ENCODE results near the gene TRIM62. TPM values are rescaled to one million over a fixed set of nuclear protein-coding genes. Genes with fewer than 3 reads are reported as not detected.
A peak's percentile ranks its signal among the peaks of the same experiment; 100 is the strongest.
"Not testable (repeated sequence)": the region's sequence is repeated elsewhere in the genome, so short reads cannot be mapped to it uniquely, and the experiment has no call there.

TRIM62 gene
- total RNA-seq, 1 experiment from 2014 or later: 5.3 TPM

DNA sequence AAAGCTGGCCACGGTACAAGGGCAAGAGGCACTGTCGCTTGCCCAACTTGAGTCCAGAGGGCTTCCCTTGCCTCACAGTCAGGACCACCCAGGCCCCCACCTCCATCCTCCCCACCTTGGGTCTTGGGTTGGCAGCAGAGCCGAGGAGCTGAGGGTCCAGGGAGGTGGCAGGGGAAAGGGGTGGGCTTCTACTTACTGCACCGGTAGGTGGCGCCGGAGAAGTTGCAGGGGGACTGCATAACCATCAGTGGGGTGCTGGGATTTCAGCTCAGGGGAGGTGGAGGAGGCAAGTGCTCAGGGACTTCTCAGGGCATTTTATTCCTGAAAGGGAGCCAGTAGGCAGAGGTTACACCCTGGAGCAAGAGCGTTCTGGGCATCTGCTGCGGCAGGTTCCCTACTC, 44.0 kb downstream of the TRIM62 start:
- peak; percentile 24 for DNase-seq (ENCODE audit: low spot score)

DNA sequence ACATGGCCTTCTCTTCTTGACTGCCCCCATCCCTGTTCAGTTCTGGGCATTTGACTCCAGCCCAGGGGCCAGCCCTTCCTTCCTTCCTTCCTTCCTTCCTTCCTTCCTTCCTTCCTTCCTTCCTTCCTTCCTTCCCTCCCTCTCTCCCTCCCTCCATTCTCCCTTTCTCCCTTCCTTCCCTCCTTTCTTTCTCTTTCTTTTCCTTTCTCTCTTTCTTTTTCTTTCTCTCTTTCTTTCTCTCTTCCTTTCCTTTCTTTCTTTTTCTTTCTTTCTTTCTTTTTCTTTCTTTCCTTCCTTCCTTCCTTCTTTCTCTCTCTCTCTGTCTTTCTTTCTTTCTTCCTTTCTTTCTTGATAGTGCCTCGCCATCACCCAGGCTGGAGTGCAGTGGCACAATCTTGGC, 45.8 kb downstream of the TRIM62 start:
- not testable (repeated sequence) for DNase-seq (ENCODE audit: low spot score)

DNA sequence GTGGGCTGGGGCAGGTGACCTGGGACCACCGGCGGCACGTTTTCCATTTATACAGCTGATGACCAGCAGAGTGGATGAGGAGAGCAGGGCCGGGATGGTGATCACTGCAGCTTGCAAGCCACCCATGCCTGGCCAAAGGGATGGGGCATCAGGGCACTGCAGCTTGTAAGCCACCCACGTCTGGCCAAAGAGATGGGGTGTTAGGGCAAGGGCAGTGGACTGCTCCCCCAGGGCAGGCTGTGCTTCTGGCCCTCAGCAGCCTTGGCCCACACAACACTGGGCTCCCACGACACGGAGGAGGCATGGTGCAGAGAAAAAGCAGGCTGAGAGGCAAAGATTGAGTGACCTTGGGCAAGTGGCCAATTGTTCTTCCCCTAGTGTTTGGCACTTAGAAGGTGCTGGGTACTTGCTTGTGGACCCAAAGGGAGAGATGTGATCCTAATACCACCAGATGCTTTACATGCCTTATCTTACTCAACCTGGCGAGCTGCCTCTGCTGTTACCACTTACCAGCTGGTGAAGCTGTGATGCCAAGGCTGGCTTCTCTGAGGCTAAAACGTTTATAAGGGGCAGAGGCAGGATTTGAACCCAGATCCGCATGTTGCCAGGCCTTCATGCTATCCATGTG, 48.3 kb downstream of the TRIM62 start:
- DNase-seq (ENCODE audit: low spot score): no peak

DNA sequence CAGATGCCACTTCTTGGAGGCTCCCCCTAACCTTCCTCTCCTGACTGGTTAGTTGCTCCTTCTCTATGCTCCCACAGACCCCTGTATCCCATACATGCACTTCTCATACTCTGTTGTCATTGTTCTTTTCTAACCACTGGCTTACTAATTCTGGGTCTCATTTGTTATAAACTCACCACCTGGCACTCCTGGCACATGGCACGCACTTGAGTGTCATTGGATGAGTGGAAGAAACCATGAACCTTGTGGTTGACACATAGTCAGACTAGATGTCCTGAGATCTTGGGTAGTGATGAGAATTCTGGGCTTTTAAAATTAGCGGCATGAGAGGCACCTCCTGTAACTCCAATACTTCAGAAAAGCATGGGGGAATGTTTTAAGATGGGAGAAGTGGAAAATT, 49.3 kb downstream of the TRIM62 start:
- no peak for DNase-seq (ENCODE audit: low spot score)

DNA sequence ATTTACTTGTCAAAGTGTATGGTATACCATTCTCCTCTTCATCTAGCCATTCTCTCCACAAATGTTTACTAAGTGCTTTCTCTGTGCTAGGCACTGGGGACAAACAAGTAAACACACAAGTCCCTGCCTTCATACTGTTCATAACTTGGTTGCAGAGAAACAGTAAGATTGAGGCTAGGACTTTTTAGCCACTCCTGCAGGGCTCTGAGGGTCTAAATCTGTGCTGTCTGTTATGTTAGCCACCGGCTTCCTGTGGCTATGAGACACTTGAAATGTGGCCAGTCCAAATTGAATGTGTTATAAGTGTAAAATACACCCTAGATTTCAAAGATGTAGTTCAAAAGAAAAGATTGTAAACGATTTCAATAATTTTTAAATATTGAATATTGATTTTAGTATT, 50.7 kb downstream of the TRIM62 start:
- DNase-seq (ENCODE audit: low spot score): no peak

DNA sequence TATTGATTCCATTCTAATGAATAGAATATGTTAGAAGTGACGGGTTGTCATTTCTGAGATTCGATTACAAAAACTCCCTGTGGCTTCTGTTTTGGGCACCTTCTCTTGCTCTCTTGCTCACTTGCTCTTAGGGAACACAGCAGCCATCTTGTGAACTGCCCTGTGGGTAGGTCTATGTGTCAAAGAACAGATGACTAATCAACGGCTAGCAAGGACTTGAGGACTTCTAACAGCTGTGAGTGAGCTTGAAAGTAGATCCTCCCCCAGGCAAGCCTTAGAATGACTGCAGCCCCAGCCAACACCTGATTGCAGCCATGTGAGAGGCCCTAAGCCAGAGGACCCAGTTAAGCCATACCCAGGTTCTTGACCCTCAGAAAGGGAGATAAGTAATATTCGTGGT, 51.5 kb downstream of the TRIM62 start:
- no peak for DNase-seq (ENCODE audit: low spot score)

DNA sequence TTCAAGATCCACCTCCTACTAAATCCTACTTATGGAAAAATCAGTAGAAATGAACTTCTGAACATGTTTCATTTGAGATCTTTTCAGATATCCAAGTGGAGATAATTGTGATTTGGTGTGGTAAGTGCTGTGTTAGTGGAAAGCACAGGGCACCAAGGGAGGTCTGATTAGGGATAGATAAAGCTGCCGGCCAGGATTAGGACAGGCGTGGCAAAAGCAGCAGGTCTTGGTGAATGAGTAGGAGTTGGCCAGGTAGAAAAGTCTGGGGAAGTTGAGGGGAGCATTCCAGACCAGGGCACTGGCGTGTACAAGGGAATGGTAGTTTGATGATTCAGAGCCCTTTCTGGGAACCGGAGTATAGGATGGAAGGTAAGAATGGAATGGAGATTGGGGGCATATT, 53.1 kb downstream of the TRIM62 start:
- no peak for DNase-seq (ENCODE audit: low spot score)

DNA sequence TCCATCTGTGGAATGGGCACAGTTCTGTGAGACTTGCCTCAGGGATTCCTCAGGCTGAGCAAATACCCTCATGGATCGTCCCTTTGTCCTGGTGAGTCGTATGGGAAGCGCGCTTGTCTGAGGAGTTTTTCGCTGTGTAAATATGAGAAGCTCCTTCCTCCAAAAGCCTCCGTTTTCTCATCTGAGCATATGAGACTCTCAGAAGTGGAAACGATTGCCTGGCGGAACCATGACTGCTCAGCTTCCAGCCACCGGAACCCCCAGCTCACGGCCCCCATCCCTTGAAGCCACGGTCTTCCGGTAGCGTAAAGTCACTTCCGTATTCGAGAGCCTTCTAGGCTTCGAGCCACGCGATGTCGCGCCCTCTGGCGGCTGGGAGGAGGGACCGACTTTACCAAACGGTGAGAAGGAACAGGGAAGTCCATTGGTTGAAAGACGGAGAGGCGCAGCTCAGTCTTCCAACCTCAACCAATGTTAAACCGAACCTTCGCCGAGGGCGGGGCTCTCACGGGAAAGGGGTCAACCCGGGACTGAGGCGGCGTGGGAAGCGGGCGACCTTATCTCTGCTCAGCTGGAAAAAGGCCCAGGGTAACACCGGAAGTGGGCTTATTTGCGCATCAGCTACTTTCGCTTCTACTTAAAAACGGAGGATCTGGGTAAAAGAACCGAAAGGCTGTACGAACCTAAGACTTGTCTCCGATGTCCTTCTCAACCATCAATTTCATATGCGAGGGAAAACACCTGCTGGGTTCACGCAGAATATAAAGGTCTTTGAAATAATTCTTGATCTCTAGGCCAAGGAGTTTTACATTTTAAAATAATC, 54.6 kb downstream of the TRIM62 start:
- DNase-seq (ENCODE audit: low spot score): peak; percentile 98

DNA sequence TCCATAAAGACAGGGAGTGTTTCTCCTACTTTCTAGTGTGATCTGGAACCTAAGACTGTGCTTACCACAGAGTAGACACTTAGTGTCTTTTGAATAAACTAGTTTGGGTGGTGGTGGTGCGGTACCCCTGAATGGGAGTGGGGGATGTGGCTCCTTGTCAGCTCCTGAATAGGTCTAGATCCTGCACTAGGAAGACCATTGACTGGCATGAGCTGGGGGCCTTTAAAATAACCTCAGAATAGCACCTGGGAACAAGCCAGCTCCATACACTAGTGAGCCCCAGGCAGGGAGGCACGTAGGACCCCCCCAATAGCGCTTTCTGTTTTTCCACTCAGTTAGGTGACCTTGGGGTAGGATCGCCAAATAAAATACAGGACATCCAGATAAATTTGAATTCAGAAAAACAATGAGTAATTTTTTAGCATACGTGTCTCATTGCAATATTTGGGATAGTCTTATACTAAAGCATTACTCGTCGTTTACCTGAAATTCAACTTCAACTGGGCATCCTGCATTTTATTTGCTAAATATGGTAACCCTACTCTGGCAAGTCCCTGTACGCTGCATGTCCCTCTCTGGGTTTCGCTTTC, 55.3 kb downstream of the TRIM62 start:
- DNase-seq (ENCODE audit: low spot score): no peak

DNA sequence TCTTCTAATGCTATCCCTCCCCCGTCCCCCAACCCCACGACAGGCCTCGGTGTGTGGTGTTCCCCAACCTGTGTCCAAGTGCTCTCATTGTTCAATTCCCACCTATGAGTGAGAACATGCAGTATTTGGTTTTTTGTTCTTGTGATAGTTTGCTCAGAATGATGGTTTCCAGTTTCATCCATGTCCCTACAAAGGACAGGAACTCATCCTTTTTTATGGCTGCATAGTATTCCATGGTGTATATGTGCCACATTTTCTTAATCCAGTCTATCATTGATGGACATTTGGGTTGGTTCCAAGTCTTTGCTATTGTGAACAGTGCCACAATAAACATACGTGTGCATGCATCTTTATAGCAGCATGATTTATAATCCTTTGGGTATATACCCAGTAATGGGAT, 57.2 kb downstream of the TRIM62 start:
- DNase-seq (ENCODE audit: low spot score): not testable (repeated sequence)

DNA sequence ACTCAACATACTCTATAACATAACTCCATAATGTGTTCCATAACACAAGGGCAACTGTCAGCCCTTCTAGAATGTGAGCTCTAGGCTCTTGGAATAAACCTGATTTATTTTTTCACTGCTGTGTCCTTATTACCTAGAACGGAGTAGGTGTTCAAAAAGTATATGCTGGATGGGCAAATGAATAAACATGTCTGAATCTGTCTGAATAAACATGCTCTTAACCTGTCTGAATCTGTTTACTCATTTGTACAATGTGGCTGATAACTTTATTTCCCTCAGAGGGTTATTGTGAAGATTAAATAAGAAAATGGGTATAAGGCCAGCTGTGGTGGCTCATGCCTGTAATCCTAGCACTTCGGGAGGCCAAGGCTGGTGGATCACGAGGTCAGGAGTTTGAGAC, 58.6 kb downstream of the TRIM62 start:
- no peak for DNase-seq (ENCODE audit: low spot score)

DNA sequence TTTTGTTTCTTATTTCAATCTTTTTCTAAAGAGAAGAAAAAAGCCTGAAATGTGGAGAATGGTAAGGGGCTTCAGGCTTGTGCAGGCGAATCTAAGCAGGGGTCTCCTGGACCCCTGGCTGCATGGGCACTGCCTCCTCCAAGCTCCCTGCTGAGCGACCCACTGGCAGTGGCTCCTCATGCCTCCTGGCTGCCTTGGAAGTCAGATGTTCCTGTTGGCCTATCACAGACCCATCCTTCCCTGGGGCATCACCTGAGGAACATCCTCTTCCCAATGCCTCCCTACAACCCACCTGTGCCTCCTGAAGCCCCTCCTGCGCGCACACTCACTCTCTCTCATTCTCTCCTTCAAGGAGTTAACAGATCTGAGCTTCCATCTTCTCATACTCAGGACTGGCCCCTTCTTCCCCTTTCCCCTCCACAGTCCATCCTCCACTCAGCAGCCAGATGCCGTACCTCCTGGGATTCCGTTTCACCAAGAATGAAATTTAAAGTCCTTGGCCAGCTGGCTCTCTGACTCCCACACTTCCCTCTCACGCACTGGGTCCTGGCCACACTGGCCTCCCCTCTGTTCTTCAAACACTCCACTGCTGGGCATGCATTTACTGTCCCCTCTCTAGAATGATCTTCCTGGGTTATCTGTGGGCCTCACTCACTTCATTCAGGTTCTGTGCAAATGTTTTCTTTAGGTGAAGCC, 59.2 kb downstream of the TRIM62 start:
- no peak for DNase-seq (ENCODE audit: low spot score)

DNA sequence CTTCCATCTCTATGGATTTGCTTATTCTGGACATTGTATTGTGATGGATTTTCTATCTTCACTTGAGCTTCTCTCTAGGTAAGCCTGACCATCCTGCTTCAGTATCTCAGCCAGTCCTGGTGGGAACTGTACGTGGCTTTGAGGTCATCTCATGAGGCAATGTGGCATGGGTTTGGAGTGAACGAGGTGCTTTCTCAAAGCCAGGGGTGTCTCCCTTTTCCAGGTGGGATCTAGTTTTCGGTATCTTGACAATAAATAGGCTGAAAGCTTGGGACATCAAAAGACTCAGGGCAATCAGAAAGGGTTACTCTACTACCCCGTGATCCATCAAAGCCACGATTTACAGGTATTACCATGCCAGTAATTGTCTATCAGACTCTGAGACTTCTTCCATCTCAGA, 60.1 kb downstream of the TRIM62 start:
- no peak for DNase-seq (ENCODE audit: low spot score)

DNA sequence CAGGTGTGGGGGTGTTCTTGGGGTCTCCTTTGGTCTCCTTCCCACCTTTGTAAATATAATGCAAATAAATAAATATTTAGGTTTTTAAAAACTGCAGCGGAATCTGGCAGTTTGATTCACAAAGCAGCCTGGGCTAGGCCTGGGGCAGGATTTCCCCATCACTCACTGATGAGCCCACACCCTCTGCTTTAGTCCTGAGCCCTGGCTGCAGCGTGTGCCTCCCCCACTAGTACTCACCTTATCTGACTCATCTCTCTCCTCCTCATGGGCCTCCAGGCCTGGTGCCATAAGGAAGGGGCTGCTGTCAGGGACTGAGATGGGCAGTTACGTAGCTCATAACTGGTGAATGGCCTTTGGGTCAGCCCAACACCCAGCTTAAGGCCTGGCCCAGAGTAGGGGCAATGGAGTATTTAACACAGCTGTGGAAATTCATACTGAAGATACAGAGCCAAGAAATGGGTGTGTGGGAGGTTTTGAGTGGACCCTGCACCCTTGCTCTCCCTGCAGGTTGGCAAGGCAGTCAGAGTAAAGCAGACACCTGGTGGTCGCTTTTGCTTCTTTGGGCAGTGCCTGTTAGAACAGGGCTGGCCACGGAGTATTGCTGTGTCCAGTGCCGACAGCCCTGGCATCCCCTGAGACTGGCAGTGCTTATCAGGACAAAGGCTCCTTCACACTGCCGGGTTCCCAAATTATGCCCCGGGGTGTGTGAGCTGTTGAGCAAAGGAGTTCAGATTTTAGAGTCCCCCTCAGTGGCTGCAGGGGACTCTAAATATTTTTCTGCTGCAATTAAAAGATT, 61.2 kb downstream of the TRIM62 start:
- no peak for DNase-seq (ENCODE audit: low spot score)

DNA sequence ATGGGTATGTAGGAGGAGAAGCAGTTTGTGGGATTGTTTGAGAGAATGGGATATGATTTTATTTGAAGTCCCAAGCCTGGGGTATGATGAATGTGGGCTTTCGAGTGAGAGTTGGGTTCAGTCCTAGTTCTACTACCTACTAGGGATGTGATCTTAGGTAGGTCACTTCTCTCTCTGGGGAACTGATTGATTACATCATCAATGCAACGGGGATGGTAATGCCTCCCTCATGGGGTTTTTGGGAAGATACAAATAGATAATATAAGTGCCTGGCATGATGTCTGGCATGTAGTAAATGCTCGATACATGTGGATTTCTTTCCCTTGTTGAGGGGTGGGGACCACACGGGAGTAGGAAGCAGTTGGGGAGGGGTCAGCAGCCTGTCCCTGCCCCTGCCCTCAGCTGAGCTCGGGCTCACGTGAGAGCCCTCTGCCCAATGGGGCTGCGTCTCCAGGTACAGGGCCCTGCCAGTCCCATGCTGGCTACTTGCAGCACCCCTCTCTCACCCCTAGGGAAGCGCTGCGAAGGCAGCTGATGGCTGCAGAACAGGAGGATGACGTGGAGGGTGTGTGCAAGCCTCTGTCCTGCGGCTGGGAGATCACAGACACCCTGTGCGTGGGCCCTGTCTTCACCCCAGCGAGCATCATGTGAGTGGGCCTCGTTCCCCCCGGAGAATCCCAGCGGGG, 62.2 kb downstream of the TRIM62 start:
- no peak for DNase-seq (ENCODE audit: low spot score)

DNA sequence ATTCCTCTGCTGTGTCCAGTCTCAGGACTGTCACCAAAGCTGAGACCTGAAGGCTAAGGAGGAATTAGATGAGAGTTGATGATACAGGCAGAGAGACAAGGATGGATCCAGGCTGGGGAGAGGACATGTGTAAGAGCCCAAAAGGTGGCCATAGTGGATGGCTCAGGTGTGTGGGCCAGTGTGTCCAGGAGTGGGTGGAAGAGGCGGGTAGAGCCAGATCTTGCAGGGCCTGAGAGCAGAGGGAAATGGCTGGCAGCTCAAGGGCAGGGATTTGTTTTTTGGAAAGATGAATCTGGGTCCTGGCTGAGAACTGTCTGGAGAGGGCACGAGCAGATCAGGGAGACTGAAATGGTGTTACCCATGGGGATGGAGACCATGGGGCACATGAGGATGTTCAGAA, 62.8 kb downstream of the TRIM62 start:
- no peak for DNase-seq (ENCODE audit: low spot score)

DNA sequence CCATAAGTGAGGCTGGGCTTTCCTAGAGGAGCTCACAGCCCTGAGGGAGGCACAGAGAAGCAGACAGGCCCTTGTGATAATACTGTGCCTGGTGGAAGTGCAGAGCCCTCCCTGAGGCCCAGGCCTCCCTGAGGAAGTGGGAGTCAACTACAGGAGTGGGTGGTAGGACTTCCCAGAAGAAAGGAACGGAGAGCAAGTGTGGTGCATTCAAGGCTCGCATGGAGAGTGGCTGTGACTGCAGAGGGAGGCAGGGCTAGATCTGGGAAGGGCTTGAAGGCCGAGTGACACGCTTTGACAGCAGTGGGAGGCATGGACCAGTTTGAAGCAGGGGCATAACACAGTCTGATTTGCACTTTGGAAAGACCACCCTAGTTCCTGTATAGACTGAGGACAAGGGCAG, 63.6 kb downstream of the TRIM62 start:
- no peak for DNase-seq (ENCODE audit: low spot score)

DNA sequence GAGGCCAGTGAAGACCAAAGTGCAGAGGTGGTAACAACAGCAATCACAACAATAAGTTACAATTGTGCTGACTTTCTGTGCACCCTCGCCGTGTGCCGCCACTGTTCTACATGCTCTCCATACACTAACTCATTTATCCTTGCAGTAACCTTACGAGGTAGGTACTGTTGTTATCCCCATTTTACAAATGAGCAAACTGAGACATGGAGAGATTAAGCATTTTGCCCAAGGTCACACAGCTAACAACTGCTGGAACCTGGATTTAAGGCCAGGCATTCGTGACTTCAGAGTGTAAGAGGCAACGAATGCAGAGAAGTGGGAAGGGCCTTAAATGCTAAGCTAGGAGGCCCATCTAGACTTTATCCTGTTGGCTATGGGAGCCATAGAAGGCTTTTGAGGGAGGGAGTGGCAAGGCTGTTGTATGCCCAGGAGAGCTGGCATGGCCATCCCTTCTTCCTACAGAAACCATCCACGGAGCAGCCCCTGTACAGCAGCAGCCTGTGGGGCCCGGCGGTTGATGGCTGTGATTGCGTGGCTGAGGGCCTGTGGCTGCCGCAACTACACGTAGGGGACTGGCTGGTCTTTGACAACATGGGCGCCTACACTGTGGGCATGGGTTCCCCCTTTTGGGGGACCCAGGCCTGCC, 64.3 kb downstream of the TRIM62 start:
- no peak for DNase-seq (ENCODE audit: low spot score)

DNA sequence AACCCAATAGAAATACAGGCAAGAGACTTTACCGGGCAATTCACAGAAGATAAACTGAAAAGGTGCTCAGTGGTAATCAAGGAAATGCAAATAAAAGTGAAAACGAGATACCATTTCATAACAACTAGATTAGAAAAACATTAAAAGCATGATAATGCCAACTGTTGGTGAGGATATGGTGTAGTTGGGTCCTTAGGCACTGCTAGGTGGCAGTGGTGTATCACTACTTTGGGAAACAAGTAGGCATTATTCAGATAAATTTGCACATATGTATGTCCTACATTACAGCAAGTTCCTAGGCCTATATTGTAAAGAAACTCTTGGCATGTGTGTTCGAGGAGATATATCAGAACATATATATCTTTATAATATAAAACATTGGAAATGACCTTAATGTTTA, 69.9 kb downstream of the TRIM62 start:
- peak; percentile 51 for DNase-seq (ENCODE audit: low spot score)

DNA sequence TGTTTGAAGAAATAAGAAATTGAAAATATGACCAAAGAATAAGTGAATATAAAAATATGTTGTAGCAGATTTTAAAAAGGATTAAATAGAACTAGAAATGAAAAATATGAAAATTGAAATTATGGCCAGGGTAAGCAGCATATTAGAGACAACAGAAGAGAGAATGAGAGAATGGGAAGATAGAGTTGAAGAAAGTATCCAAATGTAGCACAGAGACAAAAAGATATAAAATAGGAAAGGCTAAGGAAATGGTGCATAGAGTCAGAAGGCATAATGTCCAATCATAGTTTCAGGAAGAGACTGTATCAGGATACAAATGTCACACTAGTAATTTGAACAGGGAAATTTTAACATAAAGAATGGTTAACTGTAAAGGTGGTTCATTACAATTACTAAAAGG, 71.4 kb downstream of the TRIM62 start:
- no peak for DNase-seq (ENCODE audit: low spot score)

DNA sequence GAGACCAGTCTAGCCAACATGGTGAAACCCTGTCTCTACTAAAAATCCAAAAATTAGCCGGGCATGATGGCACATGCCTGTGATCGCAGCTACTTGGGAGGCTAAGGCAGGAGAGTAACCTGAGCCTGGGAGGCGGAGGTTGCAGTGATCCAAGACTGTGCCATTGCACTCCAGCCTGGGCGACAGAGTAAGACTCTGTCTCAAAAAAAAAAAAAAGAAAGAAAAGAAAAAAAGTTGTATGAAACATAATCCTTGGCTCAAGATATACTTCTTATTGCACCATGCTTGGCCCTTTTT, 81.8 kb downstream of the TRIM62 start:
- DNase-seq (ENCODE audit: low spot score): not testable (repeated sequence)
